KMS-11 (cell line): ENCODE data around the gene DDX20.
A peak's percentile ranks its signal among the peaks of the same experiment; 100 is the strongest.

Experiments used
- H2AFZ ChIP-seq: fragments of 200-600 bp; sonication (generic); 2 replicates; pipeline ENCODE4 v1.6.1; 2016; ENCODE audit warnings: antibody characterized with exemption, mixed run types, low read depth
- H3K27ac ChIP-seq: fragments of 200-600 bp; sonication (generic); 2 replicates; pipeline ENCODE4 v1.6.1; 2016; ENCODE audit warnings: mild to moderate bottlenecking, mixed run types
- H3K27me3 ChIP-seq: fragments of 200-600 bp; sonication (generic); 2 replicates; pipeline ENCODE4 v1.6.1; 2017; ENCODE audit warnings: mild to moderate bottlenecking, low read depth, mixed run types, moderate library complexity; ENCODE audit not compliant: insufficient read depth
- H3K36me3 ChIP-seq: fragments of 200-600 bp; sonication (generic); 2 replicates; pipeline ENCODE4 v1.6.1; 2017; ENCODE audit warnings: mild to moderate bottlenecking, mixed run types; ENCODE audit not compliant: insufficient read depth
- H3K4me1 ChIP-seq: fragments of 200-600 bp; sonication (generic); 2 replicates; pipeline ENCODE4 v1.6.1; 2016; ENCODE audit warnings: mild to moderate bottlenecking, low read depth, mixed run types; ENCODE audit not compliant: poor library complexity, severe bottlenecking
- H3K4me2 ChIP-seq: fragments of 200-600 bp; sonication (generic); 2 replicates; pipeline ENCODE4 v1.7.0; 2016; ENCODE audit warnings: mild to moderate bottlenecking, mixed run types
- H3K4me3 ChIP-seq: fragments of 200-600 bp; sonication (generic); IDR thresholded peaks from 2 replicates; pipeline ENCODE4 v1.6.1; 2017; ENCODE audit warnings: low read depth, low read length, mixed read lengths; ENCODE audit not compliant: insufficient read depth
- H3K79me2 ChIP-seq: fragments of 200-600 bp; sonication (generic); 2 replicates; pipeline ENCODE4 v1.6.1; 2016; ENCODE audit warnings: low read depth, mixed run types; ENCODE audit not compliant: insufficient read depth
- H3K9ac ChIP-seq: fragments of 200-600 bp; sonication (generic); 2 replicates; pipeline ENCODE4 v1.6.1; 2016; ENCODE audit warnings: mild to moderate bottlenecking, mixed run types
- H4K20me1 ChIP-seq: fragments of 200-600 bp; sonication (generic); 2 replicates; pipeline ENCODE4 v1.6.1; 2016; ENCODE audit warnings: mild to moderate bottlenecking, mixed run types; ENCODE audit not compliant: insufficient read depth
- CTCF ChIP-seq: fragments of 200-600 bp; sonication (generic); conservative IDR thresholded peaks from 2 replicates; pipeline ENCODE4 v1.6.1; 2017; ENCODE audit warnings: low read depth, mild to moderate bottlenecking, antibody characterized with exemption, low read length, moderate library complexity, mixed read lengths

DDX20 gene

GRCh38 chr1:111755331-111756123 is at the start of gene DDX20:
Gene DDX20, plus strand, starts transcription at chr1:111755901. Its CDS starts 24 bp downstream, at chr1:111755925.
- Histone ChIP-seq H3K27me3 (no peaks in the 10 kb centered on the region), H2AFZ (peak within 1 kb of the TSS; percentile 91), H3K79me2 (peaks cover 19% of the 10 kb centered on the region), H3K4me1 (peaks cover 17% of the 10 kb centered on the region), H3K4me2 (peak within 1 kb of the TSS; percentile 93), H3K4me3 (peak within 1 kb of the TSS; percentile 44), H3K36me3 (no peaks in the 10 kb centered on the region), H4K20me1 (no peaks in the 10 kb centered on the region), H3K9ac (peak within 1 kb of the TSS; percentile 78), H3K27ac (peak within 1 kb of the TSS; percentile 75)
- peak; percentile 67 for TF ChIP-seq CTCF

- Histone ChIP-seq H3K9ac (no peak overlapping the region), H3K4me2 (no peak overlapping the region), H3K79me2 (no peaks in the 10 kb centered on the region), H3K4me1 (peaks cover 52% of the 10 kb centered on the region), H3K27me3 (no peaks in the 10 kb centered on the region), H3K36me3 (no peaks in the 10 kb centered on the region), H2AFZ (no peak overlapping the region), H4K20me1 (no peaks in the 10 kb centered on the region), H3K27ac (no peak overlapping the region), H3K4me3 (no peak overlapping the region)
- TF ChIP-seq CTCF, result no peak
These were observed 48.8 kb upstream of the DDX20 start for GRCh38 chr1:111706921-111707320.

- Histone ChIP-seq H3K4me2 (no peak overlapping the region), H3K36me3 (no peaks in the 10 kb centered on the region), H3K27ac (no peak overlapping the region), H4K20me1 (no peaks in the 10 kb centered on the region), H3K4me1 (peaks cover 42% of the 10 kb centered on the region), H2AFZ (no peak overlapping the region), H3K27me3 (no peaks in the 10 kb centered on the region), H3K4me3 (no peak overlapping the region), H3K9ac (no peak overlapping the region), H3K79me2 (no peaks in the 10 kb centered on the region)
- TF ChIP-seq CTCF, result no peak
These were observed 47.8 kb upstream of the DDX20 start for GRCh38 chr1:111707906-111708305.

- H3K27me3 ChIP-seq, result no peaks in the 10 kb centered on the region
- peaks cover 36% of the 10 kb centered on the region for H3K4me1 ChIP-seq
- no peak overlapping the region for H3K4me2 ChIP-seq
- H3K27ac ChIP-seq, result no peak overlapping the region
- H3K79me2 ChIP-seq, result no peaks in the 10 kb centered on the region
- no peak for TF ChIP-seq CTCF
- no peak overlapping the region for H3K9ac ChIP-seq
- H3K4me3 ChIP-seq, result no peak overlapping the region
- H2AFZ ChIP-seq, result no peak overlapping the region
- no peaks in the 10 kb centered on the region for H4K20me1 ChIP-seq
- no peaks in the 10 kb centered on the region for H3K36me3 ChIP-seq
These were observed 45.7 kb upstream of the DDX20 start for GRCh38 chr1:111709986-111710385.
